ENCODE measurements around the gene C22orf15. TPM values are rescaled to one million over a fixed set of nuclear protein-coding genes. Genes with fewer than 3 reads are reported as not detected.
"Not testable (repeated sequence)": the region's sequence is repeated elsewhere in the genome, so short reads cannot be mapped to it uniquely, and the experiment has no call there.

Gene C22orf15
- total and polyA plus RNA-seq, 9 of the 15 experiments (the other 6 are each of a cell fraction or from before 2014, with no cell fraction given) = 0.07 TPM; not detected in 8

GRCh38 chr22:23728108-23728507 lies 34.7 kb upstream of the C22orf15 start:
- H3K4me2 ChIP-seq (ENCODE audit: insufficient read depth, low read length); H3K79me2 ChIP-seq (ENCODE audit: control insufficient read depth, insufficient read depth, low read length); H3K9me3 ChIP-seq (replicated peaks; ENCODE audit: control insufficient read depth, insufficient read depth, low read depth, low read length); H3K4me1 ChIP-seq (replicated peaks in 1 of 2; ENCODE audit: control insufficient read depth in 2 of 2, insufficient read depth in 2 of 2, low read length in 2 of 2); ATAC-seq; H4K20me1 ChIP-seq (replicated peaks; ENCODE audit: control insufficient read depth, insufficient read depth, low read length); H3K9ac ChIP-seq (ENCODE audit: insufficient read depth in 1 of 2, low read depth in 2 of 2, low read length in 2 of 2); H3K27me3 ChIP-seq (ENCODE audit: control insufficient read depth in 2 of 2, insufficient read depth in 2 of 2, low read length in 2 of 2); H3K27ac ChIP-seq (ENCODE audit: extremely low read depth, low read depth, low read length); H3K36me3 ChIP-seq (ENCODE audit: control insufficient read depth, insufficient read depth, low read length); FAIRE-seq; H2AFZ ChIP-seq (ENCODE audit: low read depth, low read length); intact Hi-C loops (cut with micrococcal nuclease); H3K9me1 ChIP-seq (ENCODE audit: control insufficient read depth, insufficient read depth, low read length); CTCF ChIA-PET (ENCODE audit: low intra/inter-chr PET ratio); DNase-seq (ENCODE audit: extremely low read depth in 1 of 4, low spot score in 3 of 4); in situ Hi-C loops (cut with MboI); H3K4me3 ChIP-seq; BruUV-seq (replicated peaks): not testable (repeated sequence)
- WGBS (ENCODE audit: insufficient coverage, low coverage, missing lambda C conversion rate) = 36% methylated on average over 4 of the region's 4 CpGs
- POLR2A ChIA-PET = interaction anchor here (0.6 to 1.1 kb wide), 2 partner anchors 16 to 43 kb away, joined by 5 read pairs; no protein-coding TSS in a partner anchor

GRCh38 chr22:23737696-23738095 lies 25.1 kb upstream of the C22orf15 start:
- Histone ChIP-seq H3K9ac (ENCODE audit: insufficient read depth in 1 of 2, low read depth in 2 of 2, low read length in 2 of 2) (no peak overlapping the region), H3K4me1 (replicated peaks in 1 of 2; ENCODE audit: control insufficient read depth in 2 of 2, insufficient read depth in 2 of 2, low read length in 2 of 2) (no peaks in the 10 kb centered on the region; a peak in 1 of 5 replicates), H4K20me1 (replicated peaks; ENCODE audit: control insufficient read depth, insufficient read depth, low read length) (no peaks in the 10 kb centered on the region), H3K4me3 (no peak overlapping the region), H2AFZ (ENCODE audit: low read depth, low read length) (no peak overlapping the region), H3K9me1 (ENCODE audit: control insufficient read depth, insufficient read depth, low read length) (no peaks in the 10 kb centered on the region), H3K79me2 (ENCODE audit: control insufficient read depth, insufficient read depth, low read length) (no peaks in the 10 kb centered on the region), H3K27me3 (ENCODE audit: control insufficient read depth in 2 of 2, insufficient read depth in 2 of 2, low read length in 2 of 2) (no peaks in the 10 kb centered on the region), H3K4me2 (ENCODE audit: insufficient read depth, low read length) (no peak overlapping the region), H3K9me3 (replicated peaks; ENCODE audit: control insufficient read depth, insufficient read depth, low read depth, low read length) (no peaks in the 10 kb centered on the region), H3K36me3 (ENCODE audit: control insufficient read depth, insufficient read depth, low read length) (peaks cover 3% of the 10 kb centered on the region; the same call in 1 of the 3 replicates), H3K27ac (ENCODE audit: extremely low read depth, low read depth, low read length) (no peak overlapping the region)
- ChIA-PET POLR2A (interaction anchor here (1.9 kb wide), 1 partner anchor 11 kb away, joined by 6 read pairs; no protein-coding TSS in a partner anchor), CTCF (ENCODE audit: low intra/inter-chr PET ratio) (no interaction called here)
- TF ChIP-seq ZNF12 (CRISPR knock-in tag; IDR thresholded peaks at IDR 0.05) = no peak
- TF ChIP-seq TCF3 (CRISPR knock-in tag; IDR thresholded peaks at IDR 0.05) = no peak
- TF ChIP-seq MYBL2 (IDR thresholded peaks at IDR 0.05; ENCODE audit: low read depth) = no peak
- no peak for TF ChIP-seq MYBL2 (CRISPR knock-in tag; IDR thresholded peaks at IDR 0.05; ENCODE audit: borderline replicate concordance)
- no peak for TF ChIP-seq XRCC3 (IDR thresholded peaks at IDR 0.05)
- TF ChIP-seq NRF1 (conservative IDR thresholded peaks at IDR 0.05 in 1 of 2, IDR thresholded peaks at IDR 0.05 in 1 of 2) = no peak
- TF ChIP-seq, protein P1, sequence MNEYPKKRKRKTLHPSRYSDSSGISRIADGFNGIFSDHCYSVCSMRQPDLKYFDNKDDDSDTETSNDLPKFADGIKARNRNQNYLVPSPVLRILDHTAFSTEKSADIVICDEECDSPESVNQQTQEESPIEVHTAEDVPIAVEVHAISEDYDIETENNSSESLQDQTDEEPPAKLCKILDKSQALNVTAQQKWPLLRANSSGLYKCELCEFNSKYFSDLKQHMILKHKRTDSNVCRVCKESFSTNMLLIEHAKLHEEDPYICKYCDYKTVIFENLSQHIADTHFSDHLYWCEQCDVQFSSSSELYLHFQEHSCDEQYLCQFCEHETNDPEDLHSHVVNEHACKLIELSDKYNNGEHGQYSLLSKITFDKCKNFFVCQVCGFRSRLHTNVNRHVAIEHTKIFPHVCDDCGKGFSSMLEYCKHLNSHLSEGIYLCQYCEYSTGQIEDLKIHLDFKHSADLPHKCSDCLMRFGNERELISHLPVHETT (CRISPR knock-in tag; conservative IDR thresholded peaks at IDR 0.05 in 1 of 2, IDR thresholded peaks at IDR 0.05 in 1 of 2) = no peak
- TF ChIP-seq, protein P2, sequence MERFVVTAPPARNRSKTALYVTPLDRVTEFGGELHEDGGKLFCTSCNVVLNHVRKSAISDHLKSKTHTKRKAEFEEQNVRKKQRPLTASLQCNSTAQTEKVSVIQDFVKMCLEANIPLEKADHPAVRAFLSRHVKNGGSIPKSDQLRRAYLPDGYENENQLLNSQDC (CRISPR knock-in tag; IDR thresholded peaks at IDR 0.05) = no peak
- TF ChIP-seq ZNF224 (CRISPR knock-in tag; IDR thresholded peaks at IDR 0.05) = no peak
- DNase-seq (ENCODE audit: extremely low read depth in 1 of 4, low spot score in 3 of 4) (no peak), FAIRE-seq (no peak), ATAC-seq (no peak)
- intact Hi-C loops (cut with micrococcal nuclease) (no loop called here), in situ Hi-C loops (cut with MboI) (no loop called here)
- no TSS peak for BruUV-seq (replicated peaks)
